HCT116 (cell line): ENCODE data around the gene GPM6B.

Source experiments
- SIN3A ChIP-seq: IDR thresholded peaks from 2 replicates; pipeline ENCODE4 v1.6.1; 2012; ENCODE audit warnings: low read depth
- ZFX ChIP-seq: fragments of 450-650 bp; IDR thresholded peaks from 2 replicates; pipeline ENCODE4 v1.6.1; 2017

GRCh38 chrX:13741695-13742094, 75.2 kb downstream of the GPM6B start:
- TF ChIP-seq SIN3A (no peak), ZFX (no peak)
